T-helper 2 cell (primary cell): ENCODE measurements around the gene LRRC2.
"Not testable (repeated sequence)": the region's sequence is repeated elsewhere in the genome, so short reads cannot be mapped to it uniquely, and the experiment has no call there.

ENCODE experiments used
- DNase-seq, 5 experiments: peaks; one replicate each; pipeline versions ENCODE4 v3.0.0 to v3.0.0-alpha.2; 2012 to 2022

The LRRC2 gene

DNA sequence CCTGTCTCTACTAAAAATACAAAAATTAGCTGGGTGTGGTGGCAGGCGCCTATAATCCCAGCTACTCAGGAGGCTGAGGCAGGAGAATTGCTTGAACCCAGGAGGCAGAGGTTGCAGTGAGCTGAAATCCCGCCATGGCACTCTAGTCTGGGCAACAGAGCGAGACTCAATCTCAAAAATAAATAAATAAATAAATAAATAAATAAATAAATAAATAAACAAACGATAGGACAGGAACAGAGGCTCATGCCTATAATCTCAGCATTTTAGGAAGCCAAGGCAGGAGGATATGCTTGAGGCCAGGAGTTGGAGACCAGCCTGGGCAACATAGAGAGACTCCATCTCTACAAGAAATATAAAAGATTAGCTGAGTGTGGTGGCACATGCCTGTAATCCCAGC is 43.9 kb downstream of the LRRC2 start:
- not testable (repeated sequence) for DNase-seq

DNA sequence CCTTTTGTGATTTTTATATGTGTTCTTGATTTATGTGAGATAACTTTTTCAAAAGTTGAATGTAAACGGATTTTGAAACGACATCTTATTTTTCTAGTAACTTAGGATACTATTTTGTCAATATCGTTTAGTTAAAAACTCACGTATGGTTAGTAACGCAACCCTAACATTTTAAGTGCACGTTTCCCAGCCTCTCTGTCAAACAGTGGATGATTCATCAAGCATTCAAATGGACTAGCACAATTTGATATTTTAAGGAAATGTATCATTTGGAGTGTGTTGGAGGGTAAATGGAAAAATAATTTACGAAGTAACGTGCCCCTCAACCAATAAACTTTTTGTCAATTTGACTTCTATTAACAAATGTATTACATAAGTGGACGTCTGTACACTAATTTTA is 45.0 kb downstream of the LRRC2 start:
- no peak for DNase-seq

DNA sequence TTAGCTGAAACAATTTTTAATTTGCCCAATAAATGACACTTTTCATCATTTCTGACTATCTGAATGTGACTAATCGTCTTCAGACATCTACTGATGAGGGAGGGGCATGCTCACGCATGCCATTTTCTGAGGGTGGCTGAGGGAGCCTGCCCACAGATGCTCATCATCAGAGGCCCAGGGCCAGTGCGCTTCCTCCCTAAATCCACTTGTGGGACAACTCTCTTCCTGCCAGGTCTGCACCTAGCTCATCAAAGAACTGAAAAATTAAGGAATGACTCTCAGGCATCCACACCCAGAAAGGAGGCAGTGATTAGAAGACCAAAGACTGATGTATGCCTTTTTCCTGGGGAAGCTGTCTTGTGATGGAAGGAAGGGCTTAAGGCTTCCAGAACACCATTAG is 45.6 kb downstream of the LRRC2 start:
- DNase-seq = no peak

DNA sequence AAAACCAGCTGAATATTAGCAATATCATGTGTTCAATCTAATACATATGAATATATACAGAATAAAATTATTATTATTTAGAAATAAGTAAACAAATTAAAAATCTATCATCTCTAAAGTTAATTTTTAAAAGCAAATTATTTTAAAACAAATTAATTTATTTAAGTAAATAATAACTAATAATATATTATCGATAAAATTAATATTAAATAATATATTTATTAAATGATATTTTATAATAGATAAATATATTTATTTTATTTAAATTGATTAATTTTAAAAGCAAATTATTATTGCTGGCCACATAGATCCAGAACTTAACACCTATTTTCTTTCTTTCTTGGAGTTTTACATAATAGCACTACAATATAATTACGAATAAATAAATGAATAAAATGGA is 46.1 kb downstream of the LRRC2 start:
- DNase-seq = no peak

DNA sequence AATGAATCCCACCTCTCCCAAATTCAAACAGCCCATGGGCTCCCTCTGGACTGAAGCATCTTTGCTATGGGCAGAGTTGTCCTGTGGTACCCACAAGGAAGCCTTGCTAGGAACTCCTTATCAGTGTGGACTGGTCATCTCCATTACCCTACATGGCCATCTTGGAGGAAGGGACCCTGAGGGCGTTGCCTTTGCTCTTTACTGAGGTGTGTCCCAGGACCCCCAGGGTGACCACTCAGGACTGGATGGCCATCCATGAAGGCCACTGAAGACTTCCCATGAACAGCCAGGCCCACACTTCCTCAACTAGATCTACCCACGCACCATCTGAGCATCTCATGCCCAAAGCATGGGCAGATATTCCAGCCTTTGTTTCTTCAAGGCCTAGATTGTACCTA is 48.3 kb downstream of the LRRC2 start:
- no peak for DNase-seq

DNA sequence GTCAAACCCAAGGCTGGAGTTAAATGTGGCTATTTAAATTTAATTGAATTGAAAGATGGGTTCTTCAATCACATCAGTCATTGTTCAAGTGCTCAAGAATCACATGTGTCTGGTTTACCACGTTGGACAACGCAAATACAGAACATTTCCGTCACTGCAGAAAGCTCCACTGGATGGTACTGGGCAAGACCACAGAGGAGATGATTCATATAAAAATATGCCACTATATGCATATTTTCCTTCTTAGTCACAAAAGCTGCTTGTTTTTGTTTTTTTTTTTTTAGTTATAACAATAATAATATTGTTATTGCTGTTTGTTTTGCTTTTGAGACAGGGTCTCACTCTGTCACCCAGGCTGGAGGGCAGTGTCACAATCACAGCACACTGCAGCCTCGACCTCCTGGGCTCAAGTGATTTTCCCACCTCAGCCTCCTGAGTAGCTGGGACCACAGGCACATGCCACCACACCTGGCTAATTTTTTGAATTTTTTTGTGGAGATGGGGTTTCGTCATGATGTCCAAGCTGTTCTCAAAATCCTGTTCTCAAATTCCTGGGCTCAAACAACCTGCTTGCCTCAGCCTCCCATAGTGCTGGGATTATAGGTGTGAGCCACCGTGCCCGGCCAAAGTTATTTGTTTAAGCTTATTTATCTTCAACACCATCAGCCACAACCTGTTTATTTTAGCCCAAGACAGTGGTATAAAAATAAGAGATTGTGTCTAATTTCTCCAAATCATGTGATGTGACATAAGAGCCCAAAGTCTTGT is 48.9 kb downstream of the LRRC2 start:
- peak in 1 of 5 experiments; percentile 30 for DNase-seq

DNA sequence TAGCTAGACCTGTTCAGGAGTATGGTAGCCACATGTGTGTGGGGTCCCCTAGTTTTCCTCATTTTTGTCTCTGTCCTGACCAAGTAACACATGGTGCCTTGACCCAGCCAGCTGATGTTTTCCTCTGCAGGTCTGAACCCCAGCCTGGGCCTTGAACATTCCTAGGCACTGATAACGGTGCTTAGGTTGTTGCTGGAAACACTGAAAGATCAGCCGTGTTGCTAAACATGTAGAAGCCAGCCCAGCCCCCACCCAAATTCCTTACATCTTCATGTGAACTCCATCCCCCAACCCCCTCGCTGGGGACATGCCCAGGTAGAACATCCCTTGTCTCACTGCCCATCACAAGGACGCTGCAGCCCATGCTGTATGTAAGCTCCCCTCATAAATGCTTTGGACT is 49.6 kb downstream of the LRRC2 start:
- no peak for DNase-seq

DNA sequence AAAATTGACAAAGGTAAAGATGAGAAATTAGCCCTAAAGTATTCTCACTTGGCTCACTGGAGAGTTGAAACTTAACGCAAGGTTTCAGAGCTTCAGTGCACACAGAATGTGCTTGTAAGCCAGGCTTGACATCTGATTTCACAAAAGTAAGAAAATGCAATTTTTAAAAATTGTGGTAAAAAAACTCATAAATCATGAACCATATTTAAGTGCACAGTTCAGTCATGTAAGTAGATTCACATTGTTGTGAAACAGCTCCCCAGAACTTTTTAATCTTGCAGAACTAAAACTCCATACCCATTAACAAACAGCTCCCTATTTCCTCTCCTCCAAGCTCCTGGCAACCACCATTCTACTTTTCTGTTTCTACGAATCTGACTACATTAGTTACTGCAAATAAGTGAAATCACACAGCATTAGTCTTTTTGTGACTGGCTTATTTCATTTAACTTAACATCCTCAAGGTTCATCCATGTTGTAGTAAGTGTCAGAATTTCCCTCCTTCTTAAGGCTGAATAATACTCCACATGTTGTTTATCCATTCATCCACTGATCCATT is 53.8 kb downstream of the LRRC2 start:
- no peak for DNase-seq

DNA sequence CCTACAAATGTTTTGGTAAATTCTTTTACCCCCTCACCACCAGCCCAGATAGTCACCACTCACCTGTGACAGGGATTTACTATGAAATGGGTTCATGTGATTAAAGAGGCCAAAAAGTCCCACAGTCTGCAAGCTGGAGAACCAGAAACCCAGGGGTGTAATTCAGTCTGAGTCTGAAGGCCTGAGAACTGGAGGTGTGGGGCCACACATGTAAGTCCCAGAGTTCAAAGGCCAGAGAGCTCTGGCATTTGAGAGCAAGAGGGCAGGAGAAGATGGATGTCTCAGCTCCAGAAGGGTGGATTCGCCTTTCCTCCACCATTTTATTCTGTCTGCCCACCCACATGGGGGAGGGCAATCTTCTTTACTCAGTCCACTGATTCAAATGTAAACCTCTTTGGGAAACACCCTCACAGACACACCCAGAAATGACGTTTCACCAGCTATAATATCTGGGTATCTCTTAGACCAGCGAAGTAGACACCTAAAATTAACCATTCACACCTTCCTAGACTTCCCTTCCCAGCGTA is 56.4 kb downstream of the LRRC2 start:
- no peak for DNase-seq

DNA sequence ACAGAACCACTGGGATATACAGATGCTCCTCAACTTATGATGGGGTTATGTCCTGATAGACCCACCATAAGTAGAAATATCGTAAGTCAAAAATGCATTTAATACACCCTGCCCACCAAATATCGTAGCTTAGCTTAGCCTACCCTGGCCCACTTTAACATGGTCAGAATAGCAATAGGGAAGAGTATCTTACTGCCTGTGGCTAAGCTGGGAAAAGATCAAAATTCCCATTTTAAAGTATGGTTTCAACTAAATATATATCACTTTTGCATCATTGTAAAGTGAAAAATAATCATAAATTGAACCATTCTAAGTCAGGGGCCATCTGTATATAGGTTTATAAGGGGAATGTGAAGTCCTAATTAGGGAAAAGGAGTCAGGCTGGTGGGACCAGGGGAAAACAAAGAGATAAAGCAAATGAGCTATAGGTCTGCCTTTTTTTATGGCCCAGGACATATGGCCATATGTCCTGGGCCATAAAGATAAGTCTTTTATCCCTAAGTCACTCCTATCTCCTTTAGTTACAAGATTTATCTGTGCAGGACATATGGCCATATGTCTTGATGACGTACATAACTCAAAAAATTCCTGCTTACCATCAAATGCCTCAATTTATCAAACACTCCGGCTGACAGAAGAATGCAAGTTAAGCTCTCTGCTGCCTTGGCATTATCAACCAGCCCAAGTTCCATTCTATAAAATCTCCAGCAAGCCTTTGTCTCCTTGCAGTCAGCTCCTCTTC is 57.1 kb downstream of the LRRC2 start:
- no peak for DNase-seq

DNA sequence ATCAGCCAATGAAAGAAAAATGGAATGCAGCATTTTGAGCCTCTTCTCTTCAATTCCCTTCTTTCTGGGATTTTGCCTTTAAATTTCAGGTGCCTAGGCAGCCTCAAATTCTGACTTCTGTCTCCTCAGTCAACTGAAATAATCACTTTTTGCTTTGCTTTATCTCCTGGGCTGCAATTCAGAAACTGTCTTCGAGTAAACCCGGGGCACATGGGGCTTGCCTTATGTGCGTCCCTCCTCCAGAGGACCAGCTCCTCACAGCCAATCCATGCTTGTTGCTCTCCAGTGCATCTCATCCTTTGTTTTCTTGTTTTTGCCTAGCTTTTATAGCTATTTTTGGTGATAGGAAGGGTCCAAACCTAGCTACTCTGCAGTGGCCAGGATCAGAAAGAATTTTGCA is 59.6 kb downstream of the LRRC2 start:
- DNase-seq = no peak

DNA sequence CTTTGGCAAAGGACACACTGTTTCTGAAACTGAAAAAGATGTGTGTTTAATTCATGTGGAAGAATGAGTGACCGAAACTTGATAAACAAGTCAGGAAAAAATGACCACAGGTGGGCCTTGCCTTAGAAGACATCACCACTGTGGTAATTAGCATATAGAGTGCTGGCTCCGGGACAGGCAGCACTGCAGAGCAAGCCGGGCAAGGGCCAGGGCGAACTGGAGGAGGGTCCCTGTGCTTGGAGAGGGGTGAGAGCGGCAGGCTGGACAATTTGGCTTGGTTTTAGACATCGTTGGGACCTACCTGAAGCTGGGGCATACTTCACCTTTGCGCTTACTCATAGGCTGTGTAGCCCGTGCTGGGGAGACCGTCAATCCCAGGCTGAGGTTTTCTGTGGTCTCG is 60.1 kb downstream of the LRRC2 start:
- DNase-seq = no peak

DNA sequence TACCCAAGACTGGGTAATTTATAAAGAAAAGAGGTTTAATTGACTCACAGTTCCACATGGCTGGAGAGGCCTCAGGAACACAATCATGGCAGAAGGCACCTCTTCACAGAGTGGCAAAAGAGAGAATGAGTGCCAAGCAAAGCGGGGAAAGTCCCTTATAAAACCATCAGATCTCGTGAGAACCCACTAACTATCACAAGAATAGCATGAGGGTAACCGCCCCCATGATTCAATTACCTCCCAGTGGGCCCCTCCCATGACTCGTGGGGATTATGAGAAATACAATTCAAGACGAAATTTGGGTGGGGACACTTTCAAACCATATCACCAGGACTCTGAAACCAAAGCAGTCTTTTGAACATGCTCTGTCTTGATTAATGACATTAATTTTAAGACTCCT is 61.3 kb downstream of the LRRC2 start:
- peak in 2 of 5 experiments; percentile 8 to 40 for DNase-seq

DNA sequence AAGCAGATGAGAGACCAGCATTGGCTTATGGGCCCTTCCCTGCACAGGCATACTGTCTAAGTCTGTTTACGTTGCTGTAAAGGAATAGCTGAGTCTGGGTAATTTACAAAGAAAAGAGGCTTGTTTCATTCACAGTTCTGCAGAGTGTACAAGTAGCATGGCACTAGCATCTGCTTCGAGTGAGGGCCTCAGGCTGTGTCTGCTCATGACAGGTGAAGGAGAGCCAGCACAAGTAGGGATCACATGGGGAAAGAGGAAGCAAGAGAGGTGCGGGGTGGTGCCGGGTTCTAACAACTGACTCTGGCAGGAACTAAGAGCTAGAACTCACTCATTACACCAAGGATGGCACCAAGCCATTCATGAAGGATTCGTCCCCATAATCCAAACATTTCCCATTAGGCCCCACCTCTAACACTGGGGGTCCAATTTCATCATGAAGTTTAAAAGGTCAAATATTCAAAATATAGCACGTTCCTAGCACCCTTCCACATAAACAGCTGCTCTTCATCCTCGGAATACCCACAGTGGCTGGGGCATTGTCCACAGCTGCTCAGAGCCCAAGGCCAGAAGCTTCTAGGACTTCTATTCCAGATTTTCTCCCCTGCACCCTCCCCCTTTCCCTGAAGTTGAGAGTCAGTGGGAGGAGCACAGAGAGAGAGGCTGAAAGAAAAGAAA is 62.8 kb downstream of the LRRC2 start:
- DNase-seq = no peak

DNA sequence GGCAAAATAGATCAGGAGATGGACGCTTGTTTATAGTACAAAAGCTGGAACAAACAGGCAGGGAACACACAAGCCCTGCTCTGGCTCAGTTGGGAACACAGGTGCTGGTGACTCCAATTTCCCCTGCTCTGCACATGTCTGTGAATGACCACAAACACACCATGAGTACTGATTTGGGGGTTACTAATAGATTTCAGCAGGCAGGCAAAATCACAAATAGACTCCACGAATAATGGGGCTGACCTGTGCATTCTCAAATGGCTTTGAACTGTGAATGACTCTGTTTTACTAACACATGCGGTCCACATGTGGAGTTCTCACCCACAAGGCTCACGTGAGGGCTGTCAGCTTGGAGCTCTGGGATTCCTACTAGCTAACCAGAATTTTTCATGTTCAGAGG is 64.4 kb downstream of the LRRC2 start:
- no peak for DNase-seq

DNA sequence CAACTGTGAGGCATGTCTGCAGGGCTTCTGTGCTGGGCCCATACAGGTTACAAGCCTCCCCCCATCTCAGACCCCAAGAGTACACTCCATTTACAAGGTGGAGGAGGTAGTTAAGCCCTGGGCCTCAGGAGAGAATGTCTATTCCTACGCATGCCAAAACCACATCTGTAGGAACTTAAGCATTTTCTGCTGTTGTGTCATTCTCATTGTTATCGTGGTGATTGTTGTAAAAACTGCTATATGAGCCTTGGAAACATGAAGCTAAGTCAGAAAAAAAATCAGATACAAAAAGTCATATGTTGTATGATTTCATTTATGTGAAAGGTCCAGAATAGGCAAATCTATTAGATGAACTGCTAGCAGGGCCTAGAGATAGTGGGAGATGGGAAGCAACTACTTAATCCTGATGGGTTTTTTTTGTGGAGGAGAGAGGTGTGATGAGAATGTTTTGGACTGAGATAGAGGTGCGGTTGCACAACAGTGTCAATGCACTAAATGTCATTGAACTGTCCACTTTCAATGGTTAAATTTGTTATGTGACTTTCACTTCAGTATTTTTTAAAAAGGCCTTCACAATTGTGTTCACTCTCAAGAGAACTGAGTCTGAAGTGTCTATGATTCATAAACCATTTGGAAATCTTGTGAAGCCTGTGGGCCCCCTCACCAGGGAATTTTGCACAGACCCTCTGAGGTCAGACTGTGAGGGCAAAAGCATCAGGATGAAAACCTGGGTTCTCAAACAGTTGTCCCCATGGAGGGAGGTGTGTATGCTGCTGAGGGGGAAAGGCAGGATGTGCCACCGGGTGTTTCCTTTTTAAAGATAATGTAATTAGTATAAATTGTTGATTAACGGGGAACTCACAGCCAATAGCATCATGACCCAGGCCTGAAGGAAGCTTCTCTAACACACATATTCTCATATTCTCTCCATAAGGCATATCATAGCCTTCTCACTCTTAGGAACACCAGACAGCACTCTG is 65.2 kb downstream of the LRRC2 start:
- DNase-seq = no peak

DNA sequence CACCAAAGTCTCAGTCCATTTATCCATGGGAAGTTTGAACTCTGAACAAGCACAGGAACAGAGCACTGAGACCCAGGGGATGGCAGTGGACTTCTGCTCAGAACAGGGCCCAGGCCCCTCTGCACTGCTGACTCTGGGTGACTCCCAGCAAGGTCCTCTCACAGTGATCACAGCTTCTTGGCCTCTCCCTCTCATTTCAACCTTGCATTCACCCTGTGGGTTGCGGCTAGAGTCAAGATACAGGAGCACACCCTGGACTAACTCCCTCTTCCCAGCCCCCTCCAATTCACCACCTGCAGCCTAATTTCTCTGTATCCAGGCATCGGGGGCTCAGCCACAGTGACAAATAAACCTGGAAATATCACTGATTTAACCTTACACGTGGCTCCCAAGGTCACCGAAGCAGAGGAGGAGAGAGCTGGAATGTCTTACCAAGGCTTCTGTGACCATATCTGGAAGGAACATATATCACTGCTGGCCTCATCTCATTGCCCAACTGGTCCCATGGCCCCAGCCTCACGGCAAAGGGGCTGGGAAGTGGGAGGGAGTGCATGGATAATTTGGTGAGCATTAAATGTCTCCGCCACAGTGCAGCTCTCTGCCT is 67.1 kb downstream of the LRRC2 start:
- DNase-seq = no peak

DNA sequence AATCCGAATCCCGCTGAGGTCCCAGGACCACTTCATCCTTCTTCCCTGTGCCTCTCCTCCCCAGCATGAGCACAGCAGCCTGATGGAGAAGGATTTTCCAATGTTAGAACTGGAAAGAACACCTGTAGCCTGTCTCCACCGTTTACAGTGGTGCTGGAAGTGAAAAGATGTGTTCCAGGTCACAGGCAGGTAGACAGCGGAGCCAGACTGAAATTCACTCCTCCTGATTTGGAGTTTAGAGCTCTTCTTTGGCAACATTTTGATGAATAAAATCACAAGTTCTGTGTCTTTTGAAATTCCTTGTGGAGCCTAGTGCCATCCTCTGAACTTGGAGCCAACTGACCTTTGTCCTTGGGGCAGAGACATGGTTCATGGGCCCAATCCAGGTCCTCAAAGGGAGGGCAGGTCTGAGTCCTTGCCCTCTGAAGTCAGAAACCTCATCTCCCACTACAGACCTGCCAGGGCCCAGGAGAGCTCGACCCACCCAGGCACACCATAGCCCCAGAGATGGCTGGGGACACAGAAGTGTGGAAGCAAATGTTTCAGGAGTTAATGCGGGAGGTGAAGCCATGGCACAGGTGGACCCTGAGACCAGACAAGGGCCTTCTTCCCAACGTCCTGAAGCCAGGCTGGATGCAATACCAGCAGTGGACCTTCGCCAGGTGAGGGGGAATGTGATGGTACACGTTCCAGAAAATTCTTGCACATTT is 68.4 kb downstream of the LRRC2 start, which contains the start of gene RTP3:
Gene RTP3, plus strand, starts transcription at position 421 of the 710 bp plus-strand sequence. Its CDS starts 87 bp downstream, at position 508.
- DNase-seq = no peak

DNA sequence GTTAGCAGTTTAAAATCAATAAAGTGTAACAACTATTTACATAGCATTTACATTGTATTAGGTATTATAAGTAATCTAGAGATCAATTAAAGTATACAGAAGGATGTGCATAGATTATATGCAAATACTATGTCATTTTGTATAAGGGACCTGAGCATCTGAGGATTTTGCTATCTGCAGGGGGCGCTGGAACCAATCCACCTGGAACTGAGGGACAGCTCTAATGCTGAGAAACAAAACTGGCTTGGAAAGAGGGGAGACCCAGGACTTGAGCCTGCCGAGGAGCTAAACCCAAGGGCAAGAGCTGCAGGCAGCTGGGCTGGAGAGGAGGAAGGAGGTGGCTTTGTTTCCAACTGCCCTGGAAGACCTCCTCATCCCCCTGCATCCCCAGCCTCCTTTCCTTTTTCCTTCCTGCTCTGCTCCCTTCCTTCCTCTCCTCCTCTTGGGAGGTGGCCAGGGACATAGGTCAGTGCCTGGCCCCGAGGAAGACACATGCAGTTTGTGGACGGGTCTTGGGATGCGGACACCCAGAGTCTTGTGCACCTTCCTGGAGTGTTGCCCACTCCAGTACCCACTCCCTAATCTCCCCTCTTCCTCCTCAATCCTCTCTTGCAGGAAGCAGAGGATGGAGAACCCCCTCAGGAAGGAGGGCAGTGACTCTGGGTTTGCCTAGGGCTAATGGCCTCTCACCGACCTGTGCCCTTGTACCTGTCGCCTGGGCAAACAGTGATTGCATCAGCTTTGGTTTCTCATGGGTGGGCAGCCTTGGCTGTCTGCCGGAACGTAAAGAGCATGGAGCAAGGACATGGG is 69.2 kb downstream of the LRRC2 start:
- DNase-seq = peak in 4 of 5 experiments; percentile 4 to 47 (median 28)
